Measurements from ENCODE around the gene MFSD12. TPM values are rescaled to one million over a fixed set of nuclear protein-coding genes. Genes with fewer than 3 reads are reported as not detected.
"Not testable (repeated sequence)": the region's sequence is repeated elsewhere in the genome, so short reads cannot be mapped to it uniquely, and the experiment has no call there.

MFSD12 gene
- total RNA-seq, 1 donor from 2014 or later, result 154 TPM

DNA sequence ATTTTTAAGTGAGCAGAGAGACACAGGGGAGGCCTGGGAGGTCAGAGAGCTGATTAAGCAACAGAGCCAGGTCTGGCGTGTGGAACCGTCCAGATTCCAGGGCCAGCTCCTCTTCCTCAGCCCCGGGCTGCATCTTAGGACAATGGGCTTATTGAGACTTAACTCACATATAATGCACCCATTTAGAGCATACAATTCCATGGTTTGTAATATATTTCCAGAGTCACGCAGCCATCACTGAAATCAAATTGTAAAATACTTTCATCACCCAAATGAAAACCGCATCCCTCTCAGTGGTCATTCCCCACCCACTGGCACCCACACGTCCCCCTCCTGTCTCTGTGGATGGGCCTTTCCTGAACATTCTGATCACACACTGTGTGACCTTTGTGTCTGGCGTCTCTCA lies 13.2 kb upstream of the MFSD12 start:
- H3K4me3 ChIP-seq (ENCODE audit: low read depth, low read length), result no peak overlapping the region
- H3K36me3 ChIP-seq (ENCODE audit: control insufficient read depth, insufficient read depth, low read length), result no peaks in the 10 kb centered on the region
- TF ChIP-seq, protein P1, sequence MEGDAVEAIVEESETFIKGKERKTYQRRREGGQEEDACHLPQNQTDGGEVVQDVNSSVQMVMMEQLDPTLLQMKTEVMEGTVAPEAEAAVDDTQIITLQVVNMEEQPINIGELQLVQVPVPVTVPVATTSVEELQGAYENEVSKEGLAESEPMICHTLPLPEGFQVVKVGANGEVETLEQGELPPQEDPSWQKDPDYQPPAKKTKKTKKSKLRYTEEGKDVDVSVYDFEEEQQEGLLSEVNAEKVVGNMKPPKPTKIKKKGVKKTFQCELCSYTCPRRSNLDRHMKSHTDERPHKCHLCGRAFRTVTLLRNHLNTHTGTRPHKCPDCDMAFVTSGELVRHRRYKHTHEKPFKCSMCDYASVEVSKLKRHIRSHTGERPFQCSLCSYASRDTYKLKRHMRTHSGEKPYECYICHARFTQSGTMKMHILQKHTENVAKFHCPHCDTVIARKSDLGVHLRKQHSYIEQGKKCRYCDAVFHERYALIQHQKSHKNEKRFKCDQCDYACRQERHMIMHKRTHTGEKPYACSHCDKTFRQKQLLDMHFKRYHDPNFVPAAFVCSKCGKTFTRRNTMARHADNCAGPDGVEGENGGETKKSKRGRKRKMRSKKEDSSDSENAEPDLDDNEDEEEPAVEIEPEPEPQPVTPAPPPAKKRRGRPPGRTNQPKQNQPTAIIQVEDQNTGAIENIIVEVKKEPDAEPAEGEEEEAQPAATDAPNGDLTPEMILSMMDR (IDR thresholded peaks at IDR 0.05; ENCODE audit: insufficient read depth, low read length, poor library complexity, severe bottlenecking), result no peak
- H3K27me3 ChIP-seq (ENCODE audit: control insufficient read depth, insufficient read depth, low read length), result no peaks in the 10 kb centered on the region
- DNase-seq (ENCODE audit: low read depth), result no peak

- not testable (repeated sequence) for DNase-seq (ENCODE audit: low read depth); H3K4me3 ChIP-seq (ENCODE audit: low read depth, low read length); H3K27me3 ChIP-seq (ENCODE audit: control insufficient read depth, insufficient read depth, low read length); H3K36me3 ChIP-seq (ENCODE audit: control insufficient read depth, insufficient read depth, low read length)
Observed at GRCh38 chr19:3570042-3570441, 12.7 kb upstream of the MFSD12 start.

GRCh38 chr19:3565139-3565538 lies 7.8 kb upstream of the MFSD12 start:
- Histone ChIP-seq H3K36me3 (ENCODE audit: control insufficient read depth, insufficient read depth, low read length) (no peaks in the 10 kb centered on the region), H3K27me3 (ENCODE audit: control insufficient read depth, insufficient read depth, low read length) (no peaks in the 10 kb centered on the region), H3K4me3 (ENCODE audit: low read depth, low read length) (no peak overlapping the region)
- TF ChIP-seq, protein P1 (IDR thresholded peaks at IDR 0.05; ENCODE audit: insufficient read depth, low read length, poor library complexity, severe bottlenecking), result no peak
- DNase-seq (ENCODE audit: low read depth), result peak; percentile 41

DNA sequence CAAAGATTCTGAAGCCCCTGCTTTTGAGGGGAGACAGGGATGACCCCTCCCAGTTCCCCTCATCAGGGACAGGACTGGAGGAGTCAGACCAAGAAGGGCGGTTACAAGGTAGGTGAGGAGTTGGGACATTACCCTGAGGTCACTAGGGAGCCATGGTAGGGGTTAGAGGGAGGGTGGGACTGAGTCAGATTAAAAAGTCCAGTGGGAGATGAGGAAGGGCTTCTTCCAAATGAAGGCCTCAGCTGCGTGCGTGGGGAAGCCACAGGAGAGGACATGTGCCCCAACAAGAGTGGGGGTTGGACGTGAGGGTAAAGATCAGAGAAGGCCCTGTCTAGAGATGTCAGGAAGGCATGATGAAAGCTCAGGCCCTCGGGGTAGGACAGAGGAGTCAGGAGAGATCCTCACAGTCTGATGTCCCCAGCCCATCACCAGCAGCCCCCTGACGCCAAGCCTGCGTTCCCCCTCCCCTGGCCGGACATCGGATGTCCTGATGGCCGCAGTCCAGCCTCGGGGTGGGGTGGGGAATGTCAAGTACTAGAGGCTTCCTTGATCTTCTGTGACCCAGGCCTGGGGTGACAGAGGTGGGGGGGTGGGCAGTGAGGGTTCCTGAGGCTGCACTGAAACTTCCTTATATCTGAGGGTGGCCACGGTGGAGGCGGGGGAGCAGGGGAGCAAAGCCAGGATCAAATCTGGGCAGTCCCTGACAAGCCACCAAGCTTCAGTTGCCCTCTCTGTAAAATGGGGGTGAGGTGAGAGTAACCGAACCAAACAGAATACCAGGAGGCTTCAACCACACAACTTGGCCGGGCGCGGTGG lies 6.5 kb upstream of the MFSD12 start:
- no peak for DNase-seq (ENCODE audit: low read depth)
- Histone ChIP-seq H3K36me3 (ENCODE audit: control insufficient read depth, insufficient read depth, low read length) (no peaks in the 10 kb centered on the region), H3K4me3 (ENCODE audit: low read depth, low read length) (no peak overlapping the region), H3K27me3 (ENCODE audit: control insufficient read depth, insufficient read depth, low read length) (no peaks in the 10 kb centered on the region)
- TF ChIP-seq, protein P1 (IDR thresholded peaks at IDR 0.05; ENCODE audit: insufficient read depth, low read length, poor library complexity, severe bottlenecking), result no peak

DNA sequence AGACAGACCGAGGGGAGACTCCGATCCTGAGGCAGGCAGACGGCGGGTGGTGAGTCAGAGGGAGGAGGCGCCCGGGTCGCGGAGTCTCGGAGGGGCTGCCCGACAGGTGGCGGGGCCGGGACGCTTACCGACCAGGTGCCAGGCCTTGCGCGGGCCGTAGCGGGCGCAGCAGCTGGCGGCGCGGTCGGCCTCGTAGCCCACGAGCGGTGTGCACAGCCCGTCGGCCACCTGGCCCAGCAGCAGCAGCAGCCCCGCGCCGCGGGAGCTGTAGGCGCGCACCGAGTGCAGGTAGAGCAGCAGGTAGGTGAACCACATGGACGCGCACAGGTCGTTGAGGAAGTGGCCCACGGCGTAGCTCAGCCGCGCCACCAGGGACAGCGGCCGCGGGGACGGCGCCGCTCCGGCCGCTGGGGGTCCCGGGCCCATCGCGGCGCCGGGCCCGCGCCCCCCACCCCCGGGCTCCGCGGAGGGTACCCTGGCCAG lies 367 bp downstream of the MFSD12 start:
- Histone ChIP-seq H3K36me3 (ENCODE audit: control insufficient read depth, insufficient read depth, low read length) (peaks cover 1% of the 10 kb centered on the region), H3K27me3 (ENCODE audit: control insufficient read depth, insufficient read depth, low read length) (no peaks in the 10 kb centered on the region), H3K4me3 (ENCODE audit: low read depth, low read length) (peak overlapping the region; percentile 89)
- TF ChIP-seq, protein P1 (IDR thresholded peaks at IDR 0.05; ENCODE audit: insufficient read depth, low read length, poor library complexity, severe bottlenecking), result no peak
- no peak for DNase-seq (ENCODE audit: low read depth)

DNA sequence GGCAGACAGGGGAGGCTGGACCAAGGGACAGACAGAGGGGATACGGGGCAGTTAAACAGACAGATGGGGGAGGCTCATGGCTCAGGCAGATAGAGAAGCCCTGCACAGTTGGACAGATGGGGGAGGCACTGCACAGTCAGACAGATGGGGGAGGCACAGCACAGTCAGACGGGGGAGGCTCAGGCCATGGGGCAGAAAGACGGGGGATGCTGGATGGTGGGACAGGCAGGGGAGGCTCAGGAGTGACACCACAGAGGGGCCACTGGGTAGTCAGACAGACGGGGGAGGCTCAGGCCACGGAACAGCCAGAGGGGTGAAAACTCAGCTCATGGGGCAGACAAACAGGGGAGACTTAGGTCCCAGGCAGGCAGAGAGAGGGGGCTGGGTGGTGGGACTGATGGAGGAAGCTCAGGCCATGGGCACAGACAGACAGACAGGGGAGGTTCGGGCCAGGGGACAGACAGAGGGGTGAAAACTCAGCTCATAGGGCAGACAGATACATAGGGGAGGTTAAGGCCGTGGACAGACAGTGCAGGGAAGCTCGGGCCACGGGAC lies 886 bp downstream of the MFSD12 start:
- TF ChIP-seq, protein P1 (IDR thresholded peaks at IDR 0.05; ENCODE audit: insufficient read depth, low read length, poor library complexity, severe bottlenecking), result no peak

More for the DNA sequence above, 886 bp downstream of the MFSD12 start:
- Histone ChIP-seq H3K4me3 (ENCODE audit: low read depth, low read length) (peak overlapping the region; percentile 89), H3K36me3 (ENCODE audit: control insufficient read depth, insufficient read depth, low read length) (peaks cover 1% of the 10 kb centered on the region), H3K27me3 (ENCODE audit: control insufficient read depth, insufficient read depth, low read length) (no peaks in the 10 kb centered on the region)
- no peak for DNase-seq (ENCODE audit: low read depth)

Data from kidney epithelial cell (primary cell).